H54 (cell line): ENCODE data around the gene KYNU.

ENCODE experiments used
- DNase-seq: peaks from one replicate; pipeline ENCODE4 v3.0.0; 2011; ENCODE audit warnings: low spot score, mixed read lengths; ENCODE audit not compliant: insufficient read length
- FAIRE-seq: peaks from 3 replicates; lab custom pipeline; 2011; peaks lifted over from hg19 to GRCh38; lab: Jason Lieb, UNC
- POLR2A ChIP-seq: IDR thresholded peaks from 2 replicates; pipeline ENCODE4 v1.6.1; 2011; ENCODE audit warnings: low read depth, mild to moderate bottlenecking, low read length

The KYNU gene

DNA sequence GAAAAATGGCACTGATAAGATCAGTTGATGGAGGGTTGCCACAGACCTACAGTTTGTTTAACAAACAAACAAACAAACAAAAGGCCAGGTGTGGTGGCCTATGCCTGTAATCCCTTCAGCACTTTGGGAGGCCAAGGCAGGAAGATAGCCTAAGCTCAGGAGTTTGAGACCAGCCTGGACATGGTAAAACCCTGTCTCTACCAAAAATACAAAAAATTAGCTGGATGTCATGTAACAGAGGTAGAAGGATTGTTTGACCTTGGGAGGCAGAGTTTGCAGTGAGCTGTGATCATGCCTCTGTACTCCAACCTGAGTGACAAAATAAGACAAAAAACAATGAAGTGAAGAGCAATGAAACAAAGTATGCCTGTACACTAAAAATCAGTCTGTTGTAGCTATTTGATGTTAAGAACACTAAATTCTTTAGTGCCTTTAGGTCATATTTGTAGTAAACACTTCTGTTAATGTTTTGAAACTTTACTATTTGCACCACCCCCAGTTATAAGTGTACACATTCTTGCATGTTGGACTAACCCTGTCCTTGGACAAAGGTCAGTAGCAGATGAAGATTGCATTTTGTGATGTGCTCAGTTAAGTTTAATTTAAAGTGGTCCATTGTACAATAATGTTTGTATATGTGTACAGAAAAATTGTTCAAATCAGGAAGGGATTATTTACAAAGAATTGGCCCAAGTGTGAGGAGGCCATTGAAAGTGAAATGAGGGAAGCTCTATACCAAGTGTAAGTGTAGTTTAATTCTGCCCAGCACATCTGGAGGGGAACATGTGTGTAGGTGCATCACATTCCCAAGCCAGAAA, 73.9 kb downstream of the KYNU start:
- FAIRE-seq: no peak
- no peak for TF ChIP-seq POLR2A

DNA sequence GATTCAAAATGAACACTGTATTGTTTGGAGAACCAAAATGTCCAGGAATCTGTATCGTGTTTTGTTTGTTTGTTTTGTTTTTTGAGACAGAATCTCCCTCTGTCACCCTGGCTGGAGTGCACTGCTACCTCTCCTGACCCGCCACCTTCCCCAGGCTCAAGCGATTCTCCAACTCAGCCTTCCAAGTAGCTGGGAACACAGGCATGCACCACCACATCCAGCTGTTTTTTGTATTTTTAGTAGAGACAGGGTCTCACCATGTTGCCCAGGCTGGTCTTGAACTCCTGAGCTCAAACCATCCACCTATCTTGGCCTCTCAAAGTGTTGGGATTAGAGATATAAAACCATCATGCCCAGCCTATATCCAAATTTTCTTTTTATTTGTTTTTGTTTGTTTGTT, 74.6 kb downstream of the KYNU start:
- FAIRE-seq (no peak), DNase-seq (no peak)
- no peak for TF ChIP-seq POLR2A

More for the DNA sequence above, 73.9 kb downstream of the KYNU start:
- no peak for DNase-seq

GRCh38 chr2:142952793-142953494, 75.5 kb downstream of the KYNU start:
- FAIRE-seq (no peak), DNase-seq (no peak)
- no peak for TF ChIP-seq POLR2A

DNA sequence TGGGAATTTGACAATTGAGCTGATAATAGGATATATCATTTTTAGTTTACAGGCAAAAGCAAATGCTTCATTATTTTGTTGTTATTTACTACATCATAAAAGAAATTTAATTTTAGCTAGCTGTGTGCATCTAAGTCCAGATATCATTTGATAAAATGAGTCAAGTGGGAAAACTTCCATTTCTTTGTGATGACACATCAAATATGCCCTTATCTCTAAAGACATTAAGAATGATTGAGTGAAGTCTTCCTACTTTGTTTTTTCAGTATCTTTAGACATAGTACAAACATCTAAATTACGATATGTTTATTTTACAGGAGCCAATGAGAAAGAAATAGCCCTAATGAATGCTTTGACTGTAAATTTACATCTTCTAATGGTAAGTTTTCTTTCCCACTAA, 77.0 kb downstream of the KYNU start:
- no peak for DNase-seq
- no peak for FAIRE-seq
- TF ChIP-seq POLR2A: no peak

DNA sequence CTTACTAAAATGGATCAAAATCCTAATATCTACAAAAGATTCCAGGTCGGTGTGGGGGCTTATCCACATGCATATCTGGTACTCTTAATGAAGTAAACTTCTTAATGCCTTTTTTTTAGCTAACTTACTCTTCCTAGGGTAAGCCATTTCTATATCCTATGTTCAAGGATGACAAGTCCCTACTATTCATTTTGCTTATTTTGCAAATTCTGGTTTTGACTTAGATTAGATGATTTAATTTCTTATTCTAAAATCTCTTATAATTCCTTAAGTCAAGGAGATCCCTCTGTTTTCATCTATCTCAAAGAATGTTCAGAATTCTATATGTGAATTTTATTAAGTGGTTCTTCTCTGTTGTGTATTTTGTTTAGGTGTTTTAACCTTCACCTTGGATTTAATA, 79.7 kb downstream of the KYNU start:
- DNase-seq (no peak), FAIRE-seq (no peak)
- no peak for TF ChIP-seq POLR2A

- FAIRE-seq: no peak
- no peak for TF ChIP-seq POLR2A
- DNase-seq: no peak
Measured at GRCh38 chr2:142961202-142961601, 83.7 kb downstream of the KYNU start.

DNA sequence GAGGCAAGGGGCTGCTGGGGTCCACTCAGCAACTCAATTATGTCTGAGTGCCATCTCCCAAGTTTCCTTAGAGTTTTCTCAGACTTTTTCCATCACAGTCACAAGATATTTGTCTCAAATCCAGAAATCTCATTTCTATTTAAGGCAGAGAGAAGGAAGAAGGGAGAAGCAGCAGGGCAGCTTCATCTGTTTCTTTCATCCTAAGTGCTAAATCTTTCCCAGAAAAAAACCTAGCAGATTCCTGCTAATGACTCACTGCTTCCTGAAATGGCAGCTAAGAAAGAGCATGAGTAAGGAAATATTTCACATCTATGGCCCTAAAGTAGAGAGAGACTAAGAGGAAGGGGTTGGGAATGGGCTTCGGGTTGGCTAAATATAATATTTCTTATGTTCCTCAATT, 88.0 kb downstream of the KYNU start:
- no peak for TF ChIP-seq POLR2A
- FAIRE-seq (no peak), DNase-seq (no peak)

- no peak for DNase-seq
- TF ChIP-seq POLR2A: no peak
- FAIRE-seq: peak; percentile 20
Measured at GRCh38 chr2:142966284-142966683, 88.8 kb downstream of the KYNU start.

GRCh38 chr2:142967060-142967459, 89.6 kb downstream of the KYNU start:
- TF ChIP-seq POLR2A: no peak
- DNase-seq (no peak), FAIRE-seq (no peak)

DNA sequence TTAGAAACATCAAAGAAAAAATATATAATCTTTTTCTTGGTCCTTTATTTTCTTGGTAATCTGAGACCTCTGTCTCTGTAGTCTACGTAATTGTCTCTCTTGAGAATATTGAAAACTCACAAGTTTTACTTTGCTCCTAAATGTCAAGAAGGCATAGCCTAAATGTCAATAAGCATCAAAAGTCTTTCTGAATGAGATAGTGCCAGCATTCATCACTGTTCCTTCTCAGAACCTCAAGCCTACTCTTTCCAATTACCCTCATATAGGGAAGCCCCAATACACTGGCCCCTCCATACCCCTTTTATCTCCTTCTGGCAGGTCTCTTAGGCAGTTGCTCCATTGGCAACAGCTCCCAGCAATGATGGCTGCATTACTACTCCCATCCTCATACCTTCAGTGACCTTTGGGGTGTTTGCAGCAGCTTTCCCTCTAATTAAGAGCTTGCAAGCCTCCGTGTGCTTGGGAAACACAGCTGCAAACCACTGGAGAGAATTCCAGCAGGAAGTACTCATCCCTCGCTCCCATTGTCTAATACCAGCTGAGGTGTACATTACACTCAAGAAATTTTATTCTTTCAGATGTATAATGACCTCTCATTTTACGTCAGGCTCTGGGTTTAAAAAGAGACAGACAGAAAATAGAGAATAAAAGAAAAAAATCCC, 95.8 kb downstream of the KYNU start:
- no peak for DNase-seq
- no peak for FAIRE-seq
- TF ChIP-seq POLR2A: no peak

- DNase-seq (no peak), FAIRE-seq (no peak)
- TF ChIP-seq POLR2A: no peak
Measured at GRCh38 chr2:142973822-142974207, 96.4 kb downstream of the KYNU start.

- FAIRE-seq (peak; percentile 68), DNase-seq (no peak)
- TF ChIP-seq POLR2A: no peak
Measured at GRCh38 chr2:142974288-142975024, 97.0 kb downstream of the KYNU start.

DNA sequence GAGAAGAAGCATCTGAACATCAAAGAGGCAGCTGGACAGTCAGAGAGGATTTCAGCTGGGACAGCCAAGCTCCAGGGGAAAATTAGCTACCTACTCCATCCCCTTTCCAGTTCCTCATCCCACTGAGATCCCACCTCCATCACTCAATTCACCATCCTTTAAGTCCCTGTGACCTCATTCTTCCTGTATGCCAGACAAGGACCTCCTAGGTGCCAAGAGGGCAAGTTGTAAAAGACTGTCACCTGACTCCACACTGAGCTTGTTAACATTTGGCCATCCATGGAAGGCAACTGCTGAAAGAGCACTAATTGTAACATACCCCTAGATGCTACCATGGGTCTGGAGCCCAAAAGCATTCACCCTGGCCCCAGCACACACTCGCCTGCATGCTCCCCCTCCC, 97.8 kb downstream of the KYNU start:
- FAIRE-seq (no peak), DNase-seq (no peak)
- TF ChIP-seq POLR2A: no peak
